SK-N-SH treated with all-trans-retinoic acid at 6 μM for 48 hours (cell line): ENCODE results near the gene DENND5B.

ENCODE experiments used
- ATAC-seq: fragments of 200-7000 bp; cut with Tn5 transposase; 3 replicates; pipeline ENCODE4 v1.9.1; 2020; ENCODE audit warnings: mild to moderate bottlenecking, moderate library complexity
- ARNTL ChIP-seq: fragments of 450-650 bp; formaldehyde crosslinking; IDR thresholded peaks from 2 replicates; pipeline ENCODE4 v1.5.0; 2020; ENCODE audit warnings: low read depth, mild to moderate bottlenecking, moderate library complexity, borderline replicate concordance
- BACH2 ChIP-seq: fragments of 250-450 bp; sonication (Bioruptor Pico); IDR thresholded peaks from 2 replicates; pipeline ENCODE4 v1.9.0; 2021; ENCODE audit warnings: mild to moderate bottlenecking, borderline replicate concordance
- CSDC2 ChIP-seq: fragments of 250-450 bp; sonication (Bioruptor Pico); IDR thresholded peaks from 2 replicates; pipeline ENCODE4 v1.5.0; 2020; ENCODE audit warnings: mild to moderate bottlenecking, moderate library complexity
- CSRNP3 ChIP-seq: fragments of 250-450 bp; sonication (Bioruptor Pico); IDR thresholded peaks from 2 replicates; pipeline ENCODE4 v1.5.1; 2021; ENCODE audit warnings: mild to moderate bottlenecking, moderate library complexity
- ESRRG ChIP-seq: fragments of 250-450 bp; sonication (Bioruptor Pico); IDR thresholded peaks from 2 replicates; pipeline ENCODE4 v1.6.1; 2021; ENCODE audit warnings: mild to moderate bottlenecking
- GLIS3 ChIP-seq: fragments of 250-450 bp; sonication (Bioruptor Pico); IDR thresholded peaks from 2 replicates; pipeline ENCODE4 v1.5.0; 2020; ENCODE audit warnings: mild to moderate bottlenecking, moderate library complexity
- ISL1 ChIP-seq: fragments of 250-450 bp; sonication (Bioruptor Pico); IDR thresholded peaks from 2 replicates; pipeline ENCODE4 v2.1.2; 2022; ENCODE audit warnings: mild to moderate bottlenecking, moderate library complexity
- RARB ChIP-seq: fragments of 250-450 bp; sonication (Bioruptor Pico); IDR thresholded peaks from 2 replicates; pipeline ENCODE4 v1.8.0; 2021; ENCODE audit warnings: mild to moderate bottlenecking, moderate library complexity
- SNAI2 ChIP-seq: fragments of 250-450 bp; sonication (Bioruptor Pico); IDR thresholded peaks from 2 replicates; pipeline ENCODE4 v1.5.0; 2020; ENCODE audit warnings: mild to moderate bottlenecking, moderate library complexity
- TCF4 ChIP-seq: fragments of 250-450 bp; sonication (Bioruptor Pico); IDR thresholded peaks from 2 replicates; pipeline ENCODE4 v1.8.0; 2021; ENCODE audit warnings: mild to moderate bottlenecking, moderate library complexity, borderline replicate concordance
- TOX ChIP-seq: fragments of 250-450 bp; sonication (Bioruptor Pico); IDR thresholded peaks from 2 replicates; pipeline ENCODE4 v1.8.0; 2021; ENCODE audit warnings: mild to moderate bottlenecking, moderate library complexity, borderline replicate concordance
- ZC3H10 ChIP-seq: fragments of 250-450 bp; sonication (Bioruptor Pico); IDR thresholded peaks from 2 replicates; pipeline ENCODE4 v1.5.1; 2021; ENCODE audit warnings: mild to moderate bottlenecking, moderate library complexity
- ZFP30 ChIP-seq: fragments of 450-650 bp; formaldehyde crosslinking; IDR thresholded peaks from 2 replicates; pipeline ENCODE4 v1.5.0; 2022; ENCODE audit warnings: mild to moderate bottlenecking, moderate library complexity
- ZNF565 ChIP-seq: fragments of 450-650 bp; formaldehyde crosslinking; conservative IDR thresholded peaks from 2 replicates; pipeline ENCODE4 v1.5.0; 2020; ENCODE audit warnings: low read depth, mild to moderate bottlenecking, moderate library complexity
- ZNF70 ChIP-seq: fragments of 450-650 bp; formaldehyde crosslinking; IDR thresholded peaks from 2 replicates; pipeline ENCODE4 v1.5.0; 2020; ENCODE audit warnings: mild to moderate bottlenecking, moderate library complexity
- ZNF8 ChIP-seq: fragments of 450-650 bp; formaldehyde crosslinking; IDR thresholded peaks from 2 replicates; pipeline ENCODE4 v1.5.0; 2020; ENCODE audit warnings: mild to moderate bottlenecking, moderate library complexity
- TF ChIP-seq, protein P1 (sequence below): fragments of 250-450 bp; sonication (Bioruptor Pico); IDR thresholded peaks from 2 replicates; pipeline ENCODE4 v1.8.0; 2020; ENCODE audit warnings: mild to moderate bottlenecking, moderate library complexity, borderline replicate concordance
- TF ChIP-seq, protein P2 (sequence below): fragments of 250-450 bp; sonication (Bioruptor Pico); IDR thresholded peaks from 2 replicates; pipeline ENCODE4 v1.5.0; 2020; ENCODE audit warnings: mild to moderate bottlenecking, moderate library complexity
- TF ChIP-seq, protein P3 (sequence below): fragments of 250-450 bp; sonication (Bioruptor Pico); IDR thresholded peaks from 2 replicates; pipeline ENCODE4 v1.5.1; 2020; ENCODE audit warnings: low read depth, mild to moderate bottlenecking, moderate library complexity

DENND5B gene

GRCh38 chr12:31456562-31456961 lies 134.4 kb downstream of the DENND5B start:
- TF ChIP-seq BACH2 (CRISPR knock-in tag) (no peak), CSDC2 (CRISPR knock-in tag) (no peak), ZNF8 (CRISPR knock-in tag) (no peak), RARB (CRISPR knock-in tag) (no peak), GLIS3 (no peak), ARNTL (CRISPR knock-in tag) (no peak), ZNF565 (CRISPR knock-in tag) (no peak), TCF4 (CRISPR knock-in tag) (no peak)
- TF ChIP-seq, protein P1, sequence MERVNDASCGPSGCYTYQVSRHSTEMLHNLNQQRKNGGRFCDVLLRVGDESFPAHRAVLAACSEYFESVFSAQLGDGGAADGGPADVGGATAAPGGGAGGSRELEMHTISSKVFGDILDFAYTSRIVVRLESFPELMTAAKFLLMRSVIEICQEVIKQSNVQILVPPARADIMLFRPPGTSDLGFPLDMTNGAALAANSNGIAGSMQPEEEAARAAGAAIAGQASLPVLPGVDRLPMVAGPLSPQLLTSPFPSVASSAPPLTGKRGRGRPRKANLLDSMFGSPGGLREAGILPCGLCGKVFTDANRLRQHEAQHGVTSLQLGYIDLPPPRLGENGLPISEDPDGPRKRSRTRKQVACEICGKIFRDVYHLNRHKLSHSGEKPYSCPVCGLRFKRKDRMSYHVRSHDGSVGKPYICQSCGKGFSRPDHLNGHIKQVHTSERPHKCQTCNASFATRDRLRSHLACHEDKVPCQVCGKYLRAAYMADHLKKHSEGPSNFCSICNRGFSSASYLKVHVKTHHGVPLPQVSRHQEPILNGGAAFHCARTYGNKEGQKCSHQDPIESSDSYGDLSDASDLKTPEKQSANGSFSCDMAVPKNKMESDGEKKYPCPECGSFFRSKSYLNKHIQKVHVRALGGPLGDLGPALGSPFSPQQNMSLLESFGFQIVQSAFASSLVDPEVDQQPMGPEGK (CRISPR knock-in tag), result no peak
- TF ChIP-seq, protein P2, sequence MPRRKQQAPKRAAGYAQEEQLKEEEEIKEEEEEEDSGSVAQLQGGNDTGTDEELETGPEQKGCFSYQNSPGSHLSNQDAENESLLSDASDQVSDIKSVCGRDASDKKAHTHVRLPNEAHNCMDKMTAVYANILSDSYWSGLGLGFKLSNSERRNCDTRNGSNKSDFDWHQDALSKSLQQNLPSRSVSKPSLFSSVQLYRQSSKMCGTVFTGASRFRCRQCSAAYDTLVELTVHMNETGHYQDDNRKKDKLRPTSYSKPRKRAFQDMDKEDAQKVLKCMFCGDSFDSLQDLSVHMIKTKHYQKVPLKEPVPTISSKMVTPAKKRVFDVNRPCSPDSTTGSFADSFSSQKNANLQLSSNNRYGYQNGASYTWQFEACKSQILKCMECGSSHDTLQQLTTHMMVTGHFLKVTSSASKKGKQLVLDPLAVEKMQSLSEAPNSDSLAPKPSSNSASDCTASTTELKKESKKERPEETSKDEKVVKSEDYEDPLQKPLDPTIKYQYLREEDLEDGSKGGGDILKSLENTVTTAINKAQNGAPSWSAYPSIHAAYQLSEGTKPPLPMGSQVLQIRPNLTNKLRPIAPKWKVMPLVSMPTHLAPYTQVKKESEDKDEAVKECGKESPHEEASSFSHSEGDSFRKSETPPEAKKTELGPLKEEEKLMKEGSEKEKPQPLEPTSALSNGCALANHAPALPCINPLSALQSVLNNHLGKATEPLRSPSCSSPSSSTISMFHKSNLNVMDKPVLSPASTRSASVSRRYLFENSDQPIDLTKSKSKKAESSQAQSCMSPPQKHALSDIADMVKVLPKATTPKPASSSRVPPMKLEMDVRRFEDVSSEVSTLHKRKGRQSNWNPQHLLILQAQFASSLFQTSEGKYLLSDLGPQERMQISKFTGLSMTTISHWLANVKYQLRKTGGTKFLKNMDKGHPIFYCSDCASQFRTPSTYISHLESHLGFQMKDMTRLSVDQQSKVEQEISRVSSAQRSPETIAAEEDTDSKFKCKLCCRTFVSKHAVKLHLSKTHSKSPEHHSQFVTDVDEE (CRISPR knock-in tag), result no peak
- no peak for ATAC-seq

GRCh38 chr12:31444736-31445135 lies 146.2 kb downstream of the DENND5B start:
- TF ChIP-seq, protein P1 (CRISPR knock-in tag), result no peak
- TF ChIP-seq BACH2 (CRISPR knock-in tag) (no peak), TOX (no peak)
- no peak for ATAC-seq

DNA sequence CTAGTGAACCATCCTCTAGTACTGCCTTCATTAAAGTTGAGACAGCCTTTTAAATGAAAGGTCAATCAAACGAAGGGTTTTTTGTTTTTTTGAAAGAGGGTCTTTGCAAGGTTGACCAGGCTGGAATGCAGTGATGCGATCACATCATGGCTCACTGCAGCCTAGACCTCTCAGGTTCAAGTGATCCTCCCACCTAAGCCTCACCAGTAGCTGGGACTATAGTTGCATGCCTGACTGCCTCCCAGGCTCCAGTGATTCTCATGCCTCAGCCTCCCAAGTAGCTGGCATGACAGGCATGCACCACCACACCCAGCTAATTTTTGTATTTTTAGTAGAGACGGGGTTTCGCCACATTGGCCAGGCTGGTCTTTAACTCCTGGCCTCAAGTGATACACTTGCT lies 150.3 kb downstream of the DENND5B start:
- TF ChIP-seq ZNF70 (CRISPR knock-in tag), result no peak
- TF ChIP-seq BACH2 (CRISPR knock-in tag), result no peak
- TF ChIP-seq, protein P2 (CRISPR knock-in tag), result no peak
- no peak for TF ChIP-seq CSRNP3 (CRISPR knock-in tag)
- TF ChIP-seq, protein P3, sequence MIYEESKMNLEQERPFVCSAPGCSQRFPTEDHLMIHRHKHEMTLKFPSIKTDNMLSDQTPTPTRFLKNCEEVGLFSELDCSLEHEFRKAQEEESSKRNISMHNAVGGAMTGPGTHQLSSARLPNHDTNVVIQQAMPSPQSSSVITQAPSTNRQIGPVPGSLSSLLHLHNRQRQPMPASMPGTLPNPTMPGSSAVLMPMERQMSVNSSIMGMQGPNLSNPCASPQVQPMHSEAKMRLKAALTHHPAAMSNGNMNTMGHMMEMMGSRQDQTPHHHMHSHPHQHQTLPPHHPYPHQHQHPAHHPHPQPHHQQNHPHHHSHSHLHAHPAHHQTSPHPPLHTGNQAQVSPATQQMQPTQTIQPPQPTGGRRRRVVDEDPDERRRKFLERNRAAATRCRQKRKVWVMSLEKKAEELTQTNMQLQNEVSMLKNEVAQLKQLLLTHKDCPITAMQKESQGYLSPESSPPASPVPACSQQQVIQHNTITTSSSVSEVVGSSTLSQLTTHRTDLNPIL, result no peak
- TF ChIP-seq ISL1 (CRISPR knock-in tag), result no peak
- no peak for TF ChIP-seq GLIS3
- no peak for TF ChIP-seq ZFP30 (CRISPR knock-in tag)
- TF ChIP-seq ESRRG (CRISPR knock-in tag), result no peak
- TF ChIP-seq, protein P1 (CRISPR knock-in tag), result no peak
- no peak for TF ChIP-seq TOX
- no peak for TF ChIP-seq ZC3H10 (CRISPR knock-in tag)
- no peak for TF ChIP-seq SNAI2 (CRISPR knock-in tag)
- no peak for TF ChIP-seq TCF4 (CRISPR knock-in tag)
- TF ChIP-seq ZNF8 (CRISPR knock-in tag), result no peak
- no peak for ATAC-seq
